ENCODE results near the gene FUZ.

The FUZ gene

DNA sequence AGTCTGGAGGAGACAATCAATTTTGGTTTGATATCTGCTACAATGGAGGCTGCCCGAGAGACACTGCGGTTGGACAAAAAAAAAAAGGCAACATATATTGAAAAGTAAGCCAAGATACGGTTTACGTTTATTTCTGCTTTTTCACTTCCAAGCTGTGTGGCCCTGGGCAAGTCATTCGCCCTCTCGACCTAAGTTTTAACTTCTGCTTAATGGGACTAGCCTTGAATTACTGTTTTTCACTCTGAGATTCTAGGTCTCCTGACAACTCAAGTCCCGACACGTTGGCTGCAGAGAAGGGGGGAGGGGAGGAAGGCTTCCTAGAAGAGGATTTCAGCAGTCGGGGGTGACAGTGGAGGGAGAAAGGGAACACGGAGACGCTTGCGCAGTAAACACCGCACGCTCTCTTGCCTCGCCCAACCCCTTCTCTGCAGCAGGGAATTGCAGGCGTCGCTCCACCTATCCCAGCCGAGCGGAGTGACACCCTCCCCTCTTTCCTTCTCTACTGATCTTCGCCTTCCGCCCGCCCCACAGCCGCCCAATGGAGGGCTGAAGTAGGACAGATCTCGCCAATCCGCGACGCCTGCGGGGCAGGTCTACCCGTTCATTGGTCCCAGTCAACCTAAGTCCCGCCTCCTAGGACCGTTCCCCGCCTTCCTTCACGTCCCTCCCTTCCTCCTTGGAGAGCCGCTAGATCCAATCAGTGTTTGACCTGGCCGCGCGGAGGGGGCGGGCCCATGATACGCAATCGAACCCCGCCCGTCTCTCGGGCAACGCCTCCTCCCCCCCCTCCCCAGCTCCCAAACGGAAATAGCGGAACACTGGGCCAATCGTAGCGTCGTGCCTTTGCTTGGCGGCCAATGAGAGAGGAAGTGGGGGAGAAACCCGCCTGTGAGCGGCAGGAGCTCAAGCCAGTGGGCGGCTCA is 46.8 kb downstream of the FUZ start:
- Histone ChIP-seq H3K27ac (ENCODE audit: low read length) (peak overlapping the region; percentile 91), H3K27me3 (ENCODE audit: control insufficient read depth in 1 of 2, insufficient read depth in 2 of 2, low read length in 2 of 2) (no peaks in the 10 kb centered on the region), H3K9me3 (ENCODE audit: control insufficient read depth in 2 of 2, low read length in 2 of 2) (no peaks in the 10 kb centered on the region), H3K36me3 (ENCODE audit: control insufficient read depth in 2 of 2, insufficient read depth in 2 of 2, low read length in 2 of 2) (no peaks in the 10 kb centered on the region), H3K4me3 (ENCODE audit: low read length in 2 of 2) (peak overlapping the region; percentile 60 to 69), H3K9ac (ENCODE audit: low read length in 2 of 2) (peak overlapping the region; percentile 68 to 80), H3K4me1 (ENCODE audit: control insufficient read depth, insufficient read depth, low read length) (peaks cover 24% of the 10 kb centered on the region)

DNA sequence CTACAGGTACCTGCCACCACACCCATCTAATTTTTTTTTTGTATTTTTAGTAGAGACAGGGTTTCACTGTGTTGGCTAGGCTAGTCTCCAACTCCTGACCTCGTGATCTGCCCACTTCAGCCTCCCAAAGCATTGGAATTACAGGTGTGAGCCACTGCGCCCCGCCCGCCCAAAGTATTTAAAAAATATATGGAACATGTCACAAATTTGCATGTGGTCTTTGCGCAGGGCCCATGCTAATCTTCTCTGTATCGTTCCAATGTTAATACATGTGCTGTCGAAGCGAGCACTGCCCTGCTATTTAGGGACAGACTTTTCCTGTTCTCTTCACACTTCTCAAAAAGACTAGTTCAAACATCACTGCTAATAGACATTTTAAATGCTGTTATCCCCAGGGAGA is 48.8 kb downstream of the FUZ start:
- Histone ChIP-seq H3K9ac (ENCODE audit: low read length in 2 of 2) (no peak overlapping the region), H3K4me3 (ENCODE audit: low read length in 2 of 2) (no peak overlapping the region), H3K4me1 (ENCODE audit: control insufficient read depth, insufficient read depth, low read length) (peaks cover 24% of the 10 kb centered on the region), H3K27me3 (ENCODE audit: control insufficient read depth in 1 of 2, insufficient read depth in 2 of 2, low read length in 2 of 2) (no peaks in the 10 kb centered on the region), H3K27ac (ENCODE audit: low read length) (no peak overlapping the region), H3K9me3 (ENCODE audit: control insufficient read depth in 2 of 2, low read length in 2 of 2) (no peaks in the 10 kb centered on the region), H3K36me3 (ENCODE audit: control insufficient read depth in 2 of 2, insufficient read depth in 2 of 2, low read length in 2 of 2) (no peaks in the 10 kb centered on the region)

DNA sequence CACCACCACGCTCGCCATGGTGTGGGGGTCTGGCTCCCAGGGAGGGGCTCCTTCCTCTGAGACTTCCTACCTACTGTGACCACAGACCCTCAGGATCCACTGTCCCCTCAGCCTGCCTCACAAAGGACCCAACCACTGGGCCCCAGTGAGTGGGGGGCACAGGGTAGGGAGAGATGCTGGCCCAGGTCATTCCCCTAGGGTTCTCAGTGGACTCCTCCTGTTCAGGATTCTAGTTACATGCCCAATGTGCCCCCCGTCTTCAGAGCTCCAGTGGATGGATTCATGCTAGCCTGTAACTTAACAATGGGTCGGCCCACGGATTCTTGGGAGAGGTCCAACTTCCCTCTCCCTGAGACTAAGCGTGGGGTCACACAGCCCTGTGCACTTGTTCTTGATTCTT is 49.9 kb downstream of the FUZ start, which contains the start of gene TSKS:
TSKS (minus strand) TSS at position 77 of the 400 bp plus-strand sequence; CDS start at position 18, 59 bp downstream.
- Histone ChIP-seq H3K36me3 (ENCODE audit: control insufficient read depth in 2 of 2, insufficient read depth in 2 of 2, low read length in 2 of 2) (no peaks in the 10 kb centered on the region), H3K9ac (ENCODE audit: low read length in 2 of 2) (no peak within 1 kb of the TSS), H3K27me3 (ENCODE audit: control insufficient read depth in 1 of 2, insufficient read depth in 2 of 2, low read length in 2 of 2) (no peaks in the 10 kb centered on the region), H3K27ac (ENCODE audit: low read length) (no peak within 1 kb of the TSS), H3K9me3 (ENCODE audit: control insufficient read depth in 2 of 2, low read length in 2 of 2) (no peaks in the 10 kb centered on the region), H3K4me3 (ENCODE audit: low read length in 2 of 2) (no peak within 1 kb of the TSS), H3K4me1 (ENCODE audit: control insufficient read depth, insufficient read depth, low read length) (peaks cover 17% of the 10 kb centered on the region)

DNA sequence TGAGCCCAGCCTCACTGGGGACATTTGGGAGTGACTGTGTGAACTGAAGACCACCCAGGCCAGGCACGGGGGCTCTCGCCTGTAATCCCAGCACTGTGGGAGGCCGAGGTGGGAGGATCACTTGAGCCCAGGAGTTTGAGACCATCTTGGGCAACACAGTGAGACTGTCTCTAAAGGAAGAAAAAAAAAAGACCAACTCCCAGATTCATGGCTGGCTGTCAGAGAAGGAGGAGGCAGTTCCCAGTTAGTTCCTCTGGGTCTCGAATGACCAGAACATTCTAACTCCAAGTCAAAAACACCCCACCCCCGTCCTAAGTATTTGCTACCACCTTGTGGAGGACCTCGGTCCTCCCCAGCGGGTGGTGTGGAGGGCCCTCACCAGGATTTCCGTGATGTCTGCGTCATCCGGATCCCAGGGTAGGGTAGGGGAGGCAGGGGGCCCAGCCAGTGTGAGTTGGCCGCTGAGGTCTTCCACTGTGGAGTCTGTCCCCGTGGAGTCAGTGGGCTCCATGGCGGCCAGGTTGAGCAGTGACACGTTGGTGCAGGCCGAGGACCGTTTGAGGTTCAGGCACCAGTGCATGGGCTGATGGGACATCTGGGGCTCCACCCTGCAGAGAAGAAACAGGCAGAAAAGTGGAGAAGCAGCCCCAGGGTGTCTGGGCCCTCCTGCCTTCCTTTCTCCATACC is 51.3 kb downstream of the FUZ start:
- Histone ChIP-seq H3K27ac (ENCODE audit: low read length) (no peak overlapping the region), H3K36me3 (ENCODE audit: control insufficient read depth in 2 of 2, insufficient read depth in 2 of 2, low read length in 2 of 2) (no peaks in the 10 kb centered on the region), H3K4me1 (ENCODE audit: control insufficient read depth, insufficient read depth, low read length) (peaks cover 8% of the 10 kb centered on the region), H3K4me3 (ENCODE audit: low read length in 2 of 2) (no peak overlapping the region), H3K9ac (ENCODE audit: low read length in 2 of 2) (peak overlapping the region in 1 of 2 donors; percentile 13), H3K27me3 (ENCODE audit: control insufficient read depth in 1 of 2, insufficient read depth in 2 of 2, low read length in 2 of 2) (no peaks in the 10 kb centered on the region), H3K9me3 (ENCODE audit: control insufficient read depth in 2 of 2, low read length in 2 of 2) (no peaks in the 10 kb centered on the region)

DNA sequence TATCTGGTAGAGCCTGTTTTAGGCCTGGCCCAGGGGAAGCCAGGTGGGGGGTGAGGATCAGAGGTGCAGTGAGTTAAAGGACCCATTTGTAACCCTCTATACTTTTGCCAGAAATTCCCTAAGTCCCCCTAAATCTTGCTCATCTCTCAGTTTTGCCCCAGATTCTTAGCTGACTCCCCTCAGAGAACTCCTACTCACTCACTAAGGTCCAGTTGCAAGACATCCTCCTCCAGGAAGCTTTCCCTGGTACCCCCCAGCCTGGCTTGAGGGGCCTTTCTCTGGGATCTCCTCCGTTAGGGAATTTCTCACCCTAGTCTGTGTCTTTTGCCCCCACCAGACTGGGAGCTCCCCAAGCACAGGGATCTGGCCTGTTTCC is 51.9 kb downstream of the FUZ start:
- Histone ChIP-seq H3K4me3 (ENCODE audit: low read length in 2 of 2) (no peak overlapping the region), H3K4me1 (ENCODE audit: control insufficient read depth, insufficient read depth, low read length) (peaks cover 8% of the 10 kb centered on the region), H3K36me3 (ENCODE audit: control insufficient read depth in 2 of 2, insufficient read depth in 2 of 2, low read length in 2 of 2) (no peaks in the 10 kb centered on the region), H3K27ac (ENCODE audit: low read length) (no peak overlapping the region), H3K9me3 (ENCODE audit: control insufficient read depth in 2 of 2, low read length in 2 of 2) (peaks cover 0 to under 1% of the 10 kb centered on the region in 2 donors), H3K9ac (ENCODE audit: low read length in 2 of 2) (peak overlapping the region in 1 of 2 donors; percentile 13), H3K27me3 (ENCODE audit: control insufficient read depth in 1 of 2, insufficient read depth in 2 of 2, low read length in 2 of 2) (no peaks in the 10 kb centered on the region)

DNA sequence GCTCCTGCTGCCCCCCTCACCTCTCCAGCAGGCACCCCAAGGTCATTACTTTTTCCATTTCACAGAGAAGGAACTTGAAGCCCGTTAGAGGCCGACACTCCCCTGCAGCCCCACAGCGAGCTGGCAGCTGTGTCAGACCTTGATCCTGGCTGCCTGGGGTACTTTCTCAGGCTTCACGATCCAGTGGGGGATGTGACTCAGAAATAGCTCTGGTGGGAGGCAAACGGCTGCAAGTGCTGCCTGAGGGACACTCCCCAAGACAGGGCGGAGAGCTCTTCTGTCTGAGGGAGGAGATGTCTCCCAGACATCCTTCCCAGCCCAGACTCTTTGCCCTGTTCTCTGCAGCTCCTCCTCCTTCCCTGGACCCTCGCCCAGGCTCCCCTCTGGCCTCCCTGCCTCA is 54.8 kb downstream of the FUZ start:
- Histone ChIP-seq H3K4me3 (ENCODE audit: low read length in 2 of 2) (no peak overlapping the region), H3K27ac (ENCODE audit: low read length) (no peak overlapping the region), H3K9ac (ENCODE audit: low read length in 2 of 2) (no peak overlapping the region), H3K36me3 (ENCODE audit: control insufficient read depth in 2 of 2, insufficient read depth in 2 of 2, low read length in 2 of 2) (no peaks in the 10 kb centered on the region), H3K4me1 (ENCODE audit: control insufficient read depth, insufficient read depth, low read length) (no peaks in the 10 kb centered on the region), H3K27me3 (ENCODE audit: control insufficient read depth in 1 of 2, insufficient read depth in 2 of 2, low read length in 2 of 2) (no peaks in the 10 kb centered on the region), H3K9me3 (ENCODE audit: control insufficient read depth in 2 of 2, low read length in 2 of 2) (peaks cover 2 to 8% of the 10 kb centered on the region in 2 donors)
